Measurements from ENCODE around the gene SHISAL1.

Gene SHISAL1

DNA sequence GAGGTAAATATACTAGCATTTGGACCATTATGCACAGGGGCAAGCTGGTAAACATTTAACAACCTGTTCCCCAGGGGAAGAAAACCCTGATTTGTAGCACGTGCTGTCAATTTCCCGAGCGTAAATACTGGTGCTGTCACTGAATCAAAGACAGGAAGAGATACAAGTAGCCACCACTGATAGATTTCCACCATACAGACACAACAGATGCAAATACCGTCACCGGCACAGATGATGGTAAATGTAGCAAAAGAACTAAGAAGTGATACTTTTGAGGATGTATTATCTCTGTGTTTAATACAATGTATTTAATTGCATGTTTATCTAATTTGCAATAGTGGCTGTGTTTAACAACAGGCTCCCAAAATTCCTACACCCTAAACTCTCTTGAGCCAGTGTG lies 39.6 kb downstream of the SHISAL1 start:
- no peak for DNase-seq
- no peak for ATAC-seq (ENCODE audit: insufficient read depth, low read depth)
- H3K4me1 ChIP-seq (ENCODE audit: insufficient read depth, low read length) = no peaks in the 10 kb centered on the region
- H4K20me1 ChIP-seq (ENCODE audit: insufficient read depth, low read length) = no peaks in the 10 kb centered on the region
- no peak overlapping the region for H3K4me3 ChIP-seq (ENCODE audit: low read depth in 1 of 2, low read length in 2 of 2)
- no peaks in the 10 kb centered on the region for H3K36me3 ChIP-seq (ENCODE audit: insufficient read depth, low read length)
- no peaks in the 10 kb centered on the region for H3K9me3 ChIP-seq (ENCODE audit: insufficient read depth, low read length, severe bottlenecking)
- H3K27ac ChIP-seq (ENCODE audit: low read length) = no peak overlapping the region
- no peak overlapping the region for H3K4me2 ChIP-seq (ENCODE audit: insufficient read depth, low read length)
- H3K27me3 ChIP-seq (ENCODE audit: insufficient read depth, low read length, poor library complexity) = peaks cover 3% of the 10 kb centered on the region
- H3K79me2 ChIP-seq (ENCODE audit: insufficient read depth, low read length) = no peaks in the 10 kb centered on the region
- H2AFZ ChIP-seq (ENCODE audit: low read depth, low read length) = no peak overlapping the region
- no peak for TF ChIP-seq EZH2 (IDR thresholded peaks at IDR 0.05; ENCODE audit: borderline replicate concordance, low read depth, low read length, severe bottlenecking)
- TF ChIP-seq, protein P1, sequence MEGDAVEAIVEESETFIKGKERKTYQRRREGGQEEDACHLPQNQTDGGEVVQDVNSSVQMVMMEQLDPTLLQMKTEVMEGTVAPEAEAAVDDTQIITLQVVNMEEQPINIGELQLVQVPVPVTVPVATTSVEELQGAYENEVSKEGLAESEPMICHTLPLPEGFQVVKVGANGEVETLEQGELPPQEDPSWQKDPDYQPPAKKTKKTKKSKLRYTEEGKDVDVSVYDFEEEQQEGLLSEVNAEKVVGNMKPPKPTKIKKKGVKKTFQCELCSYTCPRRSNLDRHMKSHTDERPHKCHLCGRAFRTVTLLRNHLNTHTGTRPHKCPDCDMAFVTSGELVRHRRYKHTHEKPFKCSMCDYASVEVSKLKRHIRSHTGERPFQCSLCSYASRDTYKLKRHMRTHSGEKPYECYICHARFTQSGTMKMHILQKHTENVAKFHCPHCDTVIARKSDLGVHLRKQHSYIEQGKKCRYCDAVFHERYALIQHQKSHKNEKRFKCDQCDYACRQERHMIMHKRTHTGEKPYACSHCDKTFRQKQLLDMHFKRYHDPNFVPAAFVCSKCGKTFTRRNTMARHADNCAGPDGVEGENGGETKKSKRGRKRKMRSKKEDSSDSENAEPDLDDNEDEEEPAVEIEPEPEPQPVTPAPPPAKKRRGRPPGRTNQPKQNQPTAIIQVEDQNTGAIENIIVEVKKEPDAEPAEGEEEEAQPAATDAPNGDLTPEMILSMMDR (IDR thresholded peaks at IDR 0.05; ENCODE audit: borderline replicate concordance, extremely low read depth, low read length, poor library complexity, severe bottlenecking) = no peak
- no peak overlapping the region for H3K9ac ChIP-seq (ENCODE audit: low read depth, low read length)

DNA sequence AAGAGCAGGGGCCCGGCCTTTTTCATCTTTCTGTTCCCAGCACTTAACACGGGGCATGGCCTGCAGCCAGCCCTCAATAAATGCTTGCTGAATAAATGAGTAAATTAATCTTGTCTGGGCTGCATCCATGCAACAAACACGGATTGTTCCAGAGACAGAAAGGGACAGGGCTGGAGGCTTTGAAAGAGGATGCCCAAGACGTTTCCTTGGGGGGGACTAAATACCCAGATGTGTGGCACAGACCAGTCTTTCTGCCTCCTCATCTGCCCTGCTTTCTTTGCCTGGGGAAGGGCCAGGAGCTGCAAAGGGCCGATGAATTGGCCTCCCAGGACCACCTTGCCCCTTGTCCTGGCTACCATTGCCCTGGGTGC lies 40.4 kb downstream of the SHISAL1 start:
- H3K4me2 ChIP-seq (ENCODE audit: insufficient read depth, low read length) = no peak overlapping the region
- DNase-seq (no peak), ATAC-seq (ENCODE audit: insufficient read depth, low read depth) (no peak)
- H3K27me3 ChIP-seq (ENCODE audit: insufficient read depth, low read length, poor library complexity) = peaks cover 3% of the 10 kb centered on the region
- no peak for TF ChIP-seq EZH2 (IDR thresholded peaks at IDR 0.05; ENCODE audit: borderline replicate concordance, low read depth, low read length, severe bottlenecking)
- TF ChIP-seq, protein P1 (IDR thresholded peaks at IDR 0.05; ENCODE audit: borderline replicate concordance, extremely low read depth, low read length, poor library complexity, severe bottlenecking) = no peak
- H3K9ac ChIP-seq (ENCODE audit: low read depth, low read length) = no peak overlapping the region
- H2AFZ ChIP-seq (ENCODE audit: low read depth, low read length) = no peak overlapping the region
- no peaks in the 10 kb centered on the region for H3K4me1 ChIP-seq (ENCODE audit: insufficient read depth, low read length)
- no peak overlapping the region for H3K4me3 ChIP-seq (ENCODE audit: low read depth in 1 of 2, low read length in 2 of 2)
- H3K36me3 ChIP-seq (ENCODE audit: insufficient read depth, low read length) = no peaks in the 10 kb centered on the region
- no peaks in the 10 kb centered on the region for H3K9me3 ChIP-seq (ENCODE audit: insufficient read depth, low read length, severe bottlenecking)
- no peaks in the 10 kb centered on the region for H4K20me1 ChIP-seq (ENCODE audit: insufficient read depth, low read length)
- no peak overlapping the region for H3K27ac ChIP-seq (ENCODE audit: low read length)
- no peaks in the 10 kb centered on the region for H3K79me2 ChIP-seq (ENCODE audit: insufficient read depth, low read length)

DNA sequence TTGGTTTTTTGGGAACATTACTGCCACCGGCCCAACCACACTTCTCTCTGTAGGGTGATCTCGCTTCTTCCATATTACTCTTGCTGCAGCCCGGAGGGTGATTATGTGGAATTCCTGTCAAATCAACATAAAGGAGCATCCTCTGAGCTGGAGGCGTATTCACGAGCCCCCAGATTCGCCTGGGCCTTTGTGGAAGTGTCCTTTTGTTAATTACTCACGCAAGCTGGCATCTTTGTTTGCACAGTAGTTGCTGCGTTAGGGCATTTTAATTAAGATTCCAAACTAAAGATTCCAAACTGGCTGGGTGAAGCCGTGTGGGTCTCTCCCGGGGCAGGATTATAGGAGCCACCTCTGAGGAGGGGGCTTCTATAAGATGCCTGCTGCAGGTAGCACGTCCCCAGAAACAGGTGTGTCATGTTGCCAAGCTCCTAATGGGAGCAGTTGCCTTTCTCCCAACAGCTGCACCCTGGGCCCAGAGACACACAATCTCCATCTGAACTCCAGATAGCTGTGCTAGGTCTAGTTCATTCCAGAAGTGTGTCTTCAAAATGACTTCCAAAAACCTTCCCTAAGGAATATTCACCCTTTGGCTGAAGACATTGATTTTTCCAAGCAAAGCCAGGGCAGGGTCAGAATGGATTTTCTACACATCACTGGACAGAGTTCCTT lies 40.9 kb downstream of the SHISAL1 start:
- no peak for ATAC-seq (ENCODE audit: insufficient read depth, low read depth)
- Histone ChIP-seq H4K20me1 (ENCODE audit: insufficient read depth, low read length) (no peaks in the 10 kb centered on the region), H3K9ac (ENCODE audit: low read depth, low read length) (no peak overlapping the region), H3K27me3 (ENCODE audit: insufficient read depth, low read length, poor library complexity) (peaks cover 3% of the 10 kb centered on the region), H3K4me2 (ENCODE audit: insufficient read depth, low read length) (no peak overlapping the region), H2AFZ (ENCODE audit: low read depth, low read length) (no peak overlapping the region), H3K27ac (ENCODE audit: low read length) (no peak overlapping the region), H3K36me3 (ENCODE audit: insufficient read depth, low read length) (no peaks in the 10 kb centered on the region), H3K4me1 (ENCODE audit: insufficient read depth, low read length) (no peaks in the 10 kb centered on the region), H3K9me3 (ENCODE audit: insufficient read depth, low read length, severe bottlenecking) (no peaks in the 10 kb centered on the region), H3K4me3 (ENCODE audit: low read depth in 1 of 2, low read length in 2 of 2) (no peak overlapping the region), H3K79me2 (ENCODE audit: insufficient read depth, low read length) (no peaks in the 10 kb centered on the region)
- DNase-seq = no peak
- TF ChIP-seq EZH2 (IDR thresholded peaks at IDR 0.05; ENCODE audit: borderline replicate concordance, low read depth, low read length, severe bottlenecking) = no peak
- TF ChIP-seq, protein P1 (IDR thresholded peaks at IDR 0.05; ENCODE audit: borderline replicate concordance, extremely low read depth, low read length, poor library complexity, severe bottlenecking) = no peak
